BE2C (cell line): ENCODE measurements around the gene TCEANC2.

Source experiments
- DNase-seq: peaks from one replicate; pipeline ENCODE4 v3.0.0-alpha.2; 2020
- H3K27me3 ChIP-seq: fragments of 250-450 bp; sonication (Bioruptor Pico); 2 replicates; pipeline ENCODE4 v1.5.1; 2020; ENCODE audit warnings: mild to moderate bottlenecking
- H3K36me3 ChIP-seq: fragments of 250-450 bp; sonication (Bioruptor Pico); 2 replicates; pipeline ENCODE4 v1.5.1; 2020; ENCODE audit warnings: mild to moderate bottlenecking
- H3K4me1 ChIP-seq: fragments of 250-450 bp; sonication (Bioruptor Pico); 2 replicates; pipeline ENCODE4 v1.5.1; 2020
- H3K4me3 ChIP-seq: 2 replicates; pipeline ENCODE4 v1.5.1; 2011; ENCODE audit warnings: low read depth, low read length
- H3K9me3 ChIP-seq: fragments of 250-450 bp; sonication (Bioruptor Pico); 2 replicates; pipeline ENCODE4 v1.5.1; 2020
- TF ChIP-seq, protein P1 (sequence below): IDR thresholded peaks from 2 replicates; pipeline ENCODE4 v1.5.1; 2012; ENCODE audit warnings: mild to moderate bottlenecking, low read depth, low read length

The TCEANC2 gene

GRCh38 chr1:54152696-54153095 lies 99.3 kb downstream of the TCEANC2 start, which contains the start of gene CDCP2:
Gene CDCP2, minus strand, starts transcription at chr1:54153000. Its CDS starts 78 bp downstream, at chr1:54152922.
- no peak for DNase-seq
- TF ChIP-seq, protein P1, sequence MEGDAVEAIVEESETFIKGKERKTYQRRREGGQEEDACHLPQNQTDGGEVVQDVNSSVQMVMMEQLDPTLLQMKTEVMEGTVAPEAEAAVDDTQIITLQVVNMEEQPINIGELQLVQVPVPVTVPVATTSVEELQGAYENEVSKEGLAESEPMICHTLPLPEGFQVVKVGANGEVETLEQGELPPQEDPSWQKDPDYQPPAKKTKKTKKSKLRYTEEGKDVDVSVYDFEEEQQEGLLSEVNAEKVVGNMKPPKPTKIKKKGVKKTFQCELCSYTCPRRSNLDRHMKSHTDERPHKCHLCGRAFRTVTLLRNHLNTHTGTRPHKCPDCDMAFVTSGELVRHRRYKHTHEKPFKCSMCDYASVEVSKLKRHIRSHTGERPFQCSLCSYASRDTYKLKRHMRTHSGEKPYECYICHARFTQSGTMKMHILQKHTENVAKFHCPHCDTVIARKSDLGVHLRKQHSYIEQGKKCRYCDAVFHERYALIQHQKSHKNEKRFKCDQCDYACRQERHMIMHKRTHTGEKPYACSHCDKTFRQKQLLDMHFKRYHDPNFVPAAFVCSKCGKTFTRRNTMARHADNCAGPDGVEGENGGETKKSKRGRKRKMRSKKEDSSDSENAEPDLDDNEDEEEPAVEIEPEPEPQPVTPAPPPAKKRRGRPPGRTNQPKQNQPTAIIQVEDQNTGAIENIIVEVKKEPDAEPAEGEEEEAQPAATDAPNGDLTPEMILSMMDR = no peak
- Histone ChIP-seq H3K4me3 (no peak within 1 kb of the TSS), H3K36me3 (no peaks in the 10 kb centered on the region), H3K27me3 (no peaks in the 10 kb centered on the region), H3K4me1 (0 out of 2 replicates have a peak, but pooled peaks cover 3% of the 10 kb centered on the region), H3K9me3 (no peaks in the 10 kb centered on the region)

DNA sequence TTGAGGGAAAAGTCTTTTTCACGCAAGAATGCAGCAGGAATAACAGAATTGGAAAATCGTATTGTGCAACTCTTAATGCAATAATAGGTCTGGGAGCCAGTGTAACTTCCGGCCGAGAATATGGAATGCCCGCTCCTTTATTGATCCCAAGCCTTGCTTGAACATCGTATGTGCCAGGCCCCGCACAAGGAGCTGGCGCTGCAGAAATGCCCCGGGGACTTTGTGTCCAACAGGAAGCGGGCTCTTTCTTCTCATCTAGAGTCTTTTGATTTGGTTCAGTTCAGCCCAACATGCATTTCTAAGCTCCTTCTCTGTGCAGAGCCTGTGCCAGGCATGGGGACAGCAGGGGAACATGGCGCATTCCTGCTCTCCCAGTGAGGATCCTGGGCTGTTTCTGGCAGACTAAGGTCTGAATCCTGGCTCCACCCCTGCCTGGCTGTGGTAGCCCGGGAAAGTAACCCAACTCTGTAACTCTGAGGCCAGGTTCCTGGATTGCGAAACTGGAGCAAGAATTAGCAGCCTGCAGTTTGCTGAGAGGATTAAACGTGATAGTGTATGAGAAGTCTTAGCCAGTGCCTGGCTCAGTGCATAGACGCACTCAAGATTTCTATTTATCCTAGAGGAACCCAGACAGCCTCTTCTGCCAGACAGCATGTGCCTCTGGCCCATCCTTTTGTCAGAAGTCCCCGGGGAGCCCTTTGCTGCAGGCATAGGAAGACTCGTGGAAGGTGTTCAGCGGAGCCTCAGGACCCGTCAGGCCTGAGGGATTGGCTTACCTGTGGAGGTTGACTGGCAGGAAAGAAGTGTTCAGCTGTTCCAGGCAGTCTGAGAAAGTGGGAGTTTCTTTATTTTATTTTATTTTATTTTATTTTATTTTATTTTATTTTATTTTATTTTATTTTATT lies 100.4 kb downstream of the TCEANC2 start:
- TF ChIP-seq, protein P1 = no peak
- H3K9me3 ChIP-seq = no peaks in the 10 kb centered on the region
- H3K36me3 ChIP-seq = no peaks in the 10 kb centered on the region
- H3K4me3 ChIP-seq = no peak overlapping the region
- peak; percentile 26 for DNase-seq
- no peaks in the 10 kb centered on the region for H3K27me3 ChIP-seq
- H3K4me1 ChIP-seq = 0 out of 2 replicates have a peak, but pooled peaks cover 3% of the 10 kb centered on the region
